HG02938 (cell line): ENCODE data around the gene H1-8.

ENCODE experiments used
- ATAC-seq: cut with Tn5 transposase; IDR thresholded peaks from one replicate; pipeline ENCODE4 v1.9.1; 2021; ENCODE audit warnings: mild to moderate bottlenecking, moderate library complexity; ENCODE audit not compliant: unreplicated experiment

H1-8 gene

GRCh38 chr3:129591932-129592331 lies 49.0 kb downstream of the H1-8 start:
- ATAC-seq: no peak

- ATAC-seq: no peak
These were observed 49.6 kb downstream of the H1-8 start for GRCh38 chr3:129592381-129593131.

- no peak for ATAC-seq
These were observed 50.2 kb downstream of the H1-8 start for GRCh38 chr3:129593230-129593594.

- ATAC-seq: no peak
These were observed 50.8 kb downstream of the H1-8 start for GRCh38 chr3:129593595-129594339.

GRCh38 chr3:129594409-129594808 lies 51.4 kb downstream of the H1-8 start:
- ATAC-seq: no peak

- ATAC-seq: no peak
These were observed 52.0 kb downstream of the H1-8 start for GRCh38 chr3:129594907-129595390.

GRCh38 chr3:129595544-129596193 lies 52.7 kb downstream of the H1-8 start:
- ATAC-seq: no peak

GRCh38 chr3:129596194-129597086 lies 53.5 kb downstream of the H1-8 start:
- no peak for ATAC-seq

GRCh38 chr3:129597087-129597999 lies 54.4 kb downstream of the H1-8 start:
- no peak for ATAC-seq

GRCh38 chr3:129598000-129598381 lies 55.0 kb downstream of the H1-8 start:
- no peak for ATAC-seq

- ATAC-seq: no peak
These were observed 55.5 kb downstream of the H1-8 start for GRCh38 chr3:129598484-129598883.

GRCh38 chr3:129599073-129599472 lies 56.1 kb downstream of the H1-8 start:
- ATAC-seq: no peak

GRCh38 chr3:129599607-129600006 lies 56.6 kb downstream of the H1-8 start:
- ATAC-seq: no peak

- no peak for ATAC-seq
These were observed 57.4 kb downstream of the H1-8 start for GRCh38 chr3:129600348-129600747.
